WTC11 (cell line): ENCODE data around the gene TMEM117. TPM values are rescaled to one million over a fixed set of nuclear protein-coding genes. Genes with fewer than 3 reads are reported as not detected.
A peak's percentile ranks its signal among the peaks of the same experiment; 100 is the strongest.

Source experiments
- ATAC-seq: fragments of 200-7000 bp; cut with Tn5 transposase; 2 replicates; pipeline ENCODE4 v1.10.0; 2021; ENCODE audit warnings: mild to moderate bottlenecking, moderate library complexity
- CTCF ChIA-PET: fragments of 300-600 bp; sonication (Branson Sonifier 250); formaldehyde crosslinking; loops from one replicate; lab custom pipeline; 2021; ENCODE audit warnings: antibody characterized with exemption; lab: Charles Lee
- POLR2A ChIA-PET: fragments of 350-600 bp; sonication (Branson Sonifier 250); formaldehyde crosslinking; loops from one replicate; lab custom pipeline; 2021; ENCODE audit warnings: antibody characterized with exemption; lab: Charles Lee
- DNase-seq: peaks from one replicate; pipeline ENCODE4 v3.0.0; 2021; ENCODE audit warnings: low spot score
- H3K27ac Mint-ChIP-seq: 2 replicates; pipeline ENCODE4 v1.8.0; 2021; ENCODE audit warnings: mixed read lengths
- H3K27me3 Mint-ChIP-seq: 2 replicates; pipeline ENCODE4 v1.8.0; 2021; ENCODE audit warnings: low read depth, mild to moderate bottlenecking, moderate library complexity, mixed read lengths
- H3K36me3 Mint-ChIP-seq: 2 replicates; pipeline ENCODE4 v1.8.0; 2021; ENCODE audit warnings: mixed read lengths
- H3K4me1 Mint-ChIP-seq: 2 replicates; pipeline ENCODE4 v1.8.0; 2022; ENCODE audit warnings: mixed read lengths
- H3K4me3 Mint-ChIP-seq: 2 replicates; pipeline ENCODE4 v1.8.0; 2021; ENCODE audit warnings: mild to moderate bottlenecking, moderate library complexity, mixed read lengths
- H3K9me3 Mint-ChIP-seq: 2 replicates; pipeline ENCODE4 v1.8.0; 2021; ENCODE audit warnings: mixed read lengths
- CBFB ChIP-seq: sonication (generic); formaldehyde crosslinking; IDR thresholded peaks from 2 replicates; pipeline ENCODE4 v1.8.1; 2022; ENCODE audit warnings: mild to moderate bottlenecking, low read depth, missing genetic modification reagents
- FOXK1 ChIP-seq: sonication (generic); formaldehyde crosslinking; IDR thresholded peaks from 2 replicates; pipeline ENCODE4 v1.8.0; 2022; ENCODE audit warnings: mild to moderate bottlenecking, moderate library complexity, missing genetic modification reagents
- MYBL2 ChIP-seq: sonication (generic); formaldehyde crosslinking; IDR thresholded peaks from 2 replicates; pipeline ENCODE4 v1.8.1; 2023; ENCODE audit warnings: mild to moderate bottlenecking, moderate library complexity, missing genetic modification reagents
- NFYB ChIP-seq: sonication (generic); formaldehyde crosslinking; conservative IDR thresholded peaks from 2 replicates; pipeline ENCODE4 v1.8.0; 2022; ENCODE audit warnings: low read depth, missing genetic modification reagents
- PRRX2 ChIP-seq: fragments of 250-450 bp; sonication (Bioruptor Pico); IDR thresholded peaks from 2 replicates; pipeline ENCODE4 v1.8.0; 2021; ENCODE audit warnings: mild to moderate bottlenecking
- RORB ChIP-seq: fragments of 250-450 bp; sonication (Bioruptor Pico); IDR thresholded peaks from 2 replicates; pipeline ENCODE4 v1.9.0; 2021; ENCODE audit warnings: mild to moderate bottlenecking
- ZNF121 ChIP-seq: sonication (generic); formaldehyde crosslinking; IDR thresholded peaks from 2 replicates; pipeline ENCODE4 v1.8.0; 2023; ENCODE audit warnings: missing genetic modification reagents
- total RNA-seq: library from RNA; stranded (reverse); gene quantifications from 3 replicates; pipeline ENCODE4 v1.2.3, GENCODE V29; 2021
- TF ChIP-seq, protein P1 (sequence below): fragments of 250-450 bp; sonication (Bioruptor Pico); IDR thresholded peaks from 2 replicates; pipeline ENCODE4 v1.9.0; 2021; ENCODE audit warnings: mild to moderate bottlenecking
- TF ChIP-seq, protein P2 (sequence below): sonication (generic); formaldehyde crosslinking; IDR thresholded peaks from 2 replicates; pipeline ENCODE4 v1.8.0; 2022; ENCODE audit warnings: mild to moderate bottlenecking, missing genetic modification reagents
- TF ChIP-seq, protein P3 (sequence below): fragments of 200-600 bp; IDR thresholded peaks from 2 replicates; pipeline ENCODE4 v1.8.0; 2022; ENCODE audit warnings: antibody characterized with exemption
- TF ChIP-seq, protein P4 (sequence below): sonication (generic); formaldehyde crosslinking; conservative IDR thresholded peaks from 2 replicates; pipeline ENCODE4 v1.8.1; 2022; ENCODE audit warnings: mild to moderate bottlenecking, missing genetic modification reagents
- TF ChIP-seq, protein P5 (sequence below): sonication (generic); formaldehyde crosslinking; IDR thresholded peaks from 2 replicates; pipeline ENCODE4 v1.8.0; 2023; ENCODE audit warnings: missing genetic modification reagents, mild to moderate bottlenecking, borderline replicate concordance
- TF ChIP-seq, protein P6 (sequence below): sonication (generic); formaldehyde crosslinking; IDR thresholded peaks from 2 replicates; pipeline ENCODE4 v1.8.0; 2022; ENCODE audit warnings: mild to moderate bottlenecking, missing genetic modification reagents

Gene TMEM117
- total RNA-seq, 1 experiment from 2014 or later, result 1.5 TPM

DNA sequence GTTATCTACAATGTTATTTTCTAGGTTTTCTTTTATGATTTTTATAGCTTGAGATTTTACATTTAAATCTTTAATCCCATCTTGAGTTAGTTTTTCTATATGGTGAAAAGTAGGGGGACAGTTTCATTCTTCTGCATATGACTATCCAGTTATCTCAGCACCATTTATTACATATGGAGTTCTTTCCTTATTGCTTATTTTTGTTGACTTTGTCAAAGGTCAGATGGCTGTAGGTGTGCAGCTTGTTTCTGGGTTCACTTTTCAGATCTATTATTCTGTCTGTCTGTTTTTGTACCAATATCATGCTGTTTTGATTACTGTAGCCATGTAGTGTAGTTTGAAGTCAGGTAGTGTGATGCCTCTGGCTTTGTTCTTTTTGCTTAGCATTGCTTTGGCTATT is 477.3 kb downstream of the TMEM117 start:
- no peak for TF ChIP-seq RORB (CRISPR knock-in tag)
- TF ChIP-seq, protein P1, sequence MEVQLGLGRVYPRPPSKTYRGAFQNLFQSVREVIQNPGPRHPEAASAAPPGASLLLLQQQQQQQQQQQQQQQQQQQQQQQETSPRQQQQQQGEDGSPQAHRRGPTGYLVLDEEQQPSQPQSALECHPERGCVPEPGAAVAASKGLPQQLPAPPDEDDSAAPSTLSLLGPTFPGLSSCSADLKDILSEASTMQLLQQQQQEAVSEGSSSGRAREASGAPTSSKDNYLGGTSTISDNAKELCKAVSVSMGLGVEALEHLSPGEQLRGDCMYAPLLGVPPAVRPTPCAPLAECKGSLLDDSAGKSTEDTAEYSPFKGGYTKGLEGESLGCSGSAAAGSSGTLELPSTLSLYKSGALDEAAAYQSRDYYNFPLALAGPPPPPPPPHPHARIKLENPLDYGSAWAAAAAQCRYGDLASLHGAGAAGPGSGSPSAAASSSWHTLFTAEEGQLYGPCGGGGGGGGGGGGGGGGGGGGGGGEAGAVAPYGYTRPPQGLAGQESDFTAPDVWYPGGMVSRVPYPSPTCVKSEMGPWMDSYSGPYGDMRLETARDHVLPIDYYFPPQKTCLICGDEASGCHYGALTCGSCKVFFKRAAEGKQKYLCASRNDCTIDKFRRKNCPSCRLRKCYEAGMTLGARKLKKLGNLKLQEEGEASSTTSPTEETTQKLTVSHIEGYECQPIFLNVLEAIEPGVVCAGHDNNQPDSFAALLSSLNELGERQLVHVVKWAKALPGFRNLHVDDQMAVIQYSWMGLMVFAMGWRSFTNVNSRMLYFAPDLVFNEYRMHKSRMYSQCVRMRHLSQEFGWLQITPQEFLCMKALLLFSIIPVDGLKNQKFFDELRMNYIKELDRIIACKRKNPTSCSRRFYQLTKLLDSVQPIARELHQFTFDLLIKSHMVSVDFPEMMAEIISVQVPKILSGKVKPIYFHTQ (CRISPR knock-in tag), result no peak
- ChIA-PET CTCF (no interaction called here), POLR2A (no interaction called here)
- no peak overlapping the region for H3K4me3 Mint-ChIP-seq
- no peaks in the 10 kb centered on the region for H3K27me3 Mint-ChIP-seq
- no peak overlapping the region for H3K27ac Mint-ChIP-seq
- H3K9me3 Mint-ChIP-seq, result peaks cover 13% of the 10 kb centered on the region
- H3K36me3 Mint-ChIP-seq, result peaks cover 6% of the 10 kb centered on the region; the same call in 1 of the 2 replicates
- no peaks in the 10 kb centered on the region; the same call in 1 of the 2 replicates for H3K4me1 Mint-ChIP-seq
- no peak for ATAC-seq
- DNase-seq, result no peak

DNA sequence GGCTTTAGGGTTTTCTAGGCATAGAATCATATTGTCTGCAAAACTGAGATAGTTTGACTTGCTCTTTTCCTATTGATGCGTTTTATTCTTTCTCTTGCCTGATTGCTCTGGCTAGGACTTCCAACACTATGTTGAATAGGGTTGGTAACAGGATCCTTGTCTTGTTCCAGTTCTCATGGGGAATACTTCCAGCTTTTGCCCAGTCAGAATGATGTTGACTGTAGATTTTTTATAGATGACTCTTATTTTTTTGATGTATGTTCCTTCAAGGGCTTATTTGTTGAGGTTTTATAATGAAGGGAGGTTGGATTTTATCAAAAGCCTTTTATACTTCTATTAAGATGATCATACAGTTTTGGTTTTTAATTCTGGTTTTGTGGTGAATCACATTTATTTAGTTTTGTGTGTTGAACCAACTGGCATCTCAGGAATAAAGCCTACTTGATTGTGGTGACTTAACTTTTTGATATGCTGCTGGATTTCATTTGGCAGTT is 478.2 kb downstream of the TMEM117 start:
- DNase-seq, result no peak
- Mint-ChIP-seq H3K36me3 (peaks cover 6% of the 10 kb centered on the region; the same call in 1 of the 2 replicates), H3K27me3 (no peaks in the 10 kb centered on the region), H3K9me3 (peaks cover 13% of the 10 kb centered on the region)
- POLR2A ChIA-PET, result no interaction called here
- CTCF ChIA-PET, result no interaction called here
- TF ChIP-seq, protein P2, sequence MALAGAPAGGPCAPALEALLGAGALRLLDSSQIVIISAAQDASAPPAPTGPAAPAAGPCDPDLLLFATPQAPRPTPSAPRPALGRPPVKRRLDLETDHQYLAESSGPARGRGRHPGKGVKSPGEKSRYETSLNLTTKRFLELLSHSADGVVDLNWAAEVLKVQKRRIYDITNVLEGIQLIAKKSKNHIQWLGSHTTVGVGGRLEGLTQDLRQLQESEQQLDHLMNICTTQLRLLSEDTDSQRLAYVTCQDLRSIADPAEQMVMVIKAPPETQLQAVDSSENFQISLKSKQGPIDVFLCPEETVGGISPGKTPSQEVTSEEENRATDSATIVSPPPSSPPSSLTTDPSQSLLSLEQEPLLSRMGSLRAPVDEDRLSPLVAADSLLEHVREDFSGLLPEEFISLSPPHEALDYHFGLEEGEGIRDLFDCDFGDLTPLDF, result no peak
- TF ChIP-seq, all 79 proteins: peak for 0
- H3K4me3 Mint-ChIP-seq, result no peak overlapping the region
- no peak for ATAC-seq
- no peaks in the 10 kb centered on the region; the same call in 1 of the 2 replicates for H3K4me1 Mint-ChIP-seq
- no peak overlapping the region for H3K27ac Mint-ChIP-seq

DNA sequence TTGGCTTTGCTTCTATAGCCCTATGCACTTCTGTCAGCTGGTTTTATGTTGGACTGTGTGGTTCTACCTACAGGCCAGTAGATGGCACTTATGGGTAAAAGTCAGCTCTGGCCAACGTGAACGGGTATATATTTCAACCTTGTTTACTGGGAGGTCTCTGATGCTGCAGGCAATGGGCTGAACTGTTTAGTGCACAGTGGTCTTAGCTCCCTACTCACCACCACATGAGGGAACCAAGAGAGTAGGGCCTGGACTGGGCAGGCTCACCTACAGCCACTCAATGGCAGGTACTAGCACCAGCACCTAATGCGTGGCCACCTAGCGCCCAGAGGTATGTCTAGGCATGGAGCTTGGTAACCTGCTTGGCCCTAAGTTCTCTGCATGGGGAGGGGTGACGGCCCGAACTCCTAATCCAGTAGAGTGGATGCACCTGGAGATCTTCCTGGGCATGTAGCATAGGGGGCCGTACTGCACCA is 481.8 kb downstream of the TMEM117 start:
- H3K4me1 Mint-ChIP-seq, result peaks cover 4% of the 10 kb centered on the region; the same call in 1 of the 2 replicates
- no peak overlapping the region for H3K4me3 Mint-ChIP-seq
- ATAC-seq, result peak; percentile 97
- H3K36me3 Mint-ChIP-seq, result peaks cover 5% of the 10 kb centered on the region; the same call in 1 of the 2 replicates
- H3K27ac Mint-ChIP-seq, result no peak overlapping the region
- H3K9me3 Mint-ChIP-seq, result peaks cover 6% of the 10 kb centered on the region
- ChIA-PET POLR2A (no interaction called here), CTCF (interaction anchor here (0.6 to 1.6 kb wide), 16 partner anchors 9 to 631 kb away, joined by 3 to 7 read pairs (median 3); no protein-coding TSS in a partner anchor)
- H3K27me3 Mint-ChIP-seq, result no peaks in the 10 kb centered on the region
- TF ChIP-seq RORB (CRISPR knock-in tag), result no peak
- TF ChIP-seq, protein P3, sequence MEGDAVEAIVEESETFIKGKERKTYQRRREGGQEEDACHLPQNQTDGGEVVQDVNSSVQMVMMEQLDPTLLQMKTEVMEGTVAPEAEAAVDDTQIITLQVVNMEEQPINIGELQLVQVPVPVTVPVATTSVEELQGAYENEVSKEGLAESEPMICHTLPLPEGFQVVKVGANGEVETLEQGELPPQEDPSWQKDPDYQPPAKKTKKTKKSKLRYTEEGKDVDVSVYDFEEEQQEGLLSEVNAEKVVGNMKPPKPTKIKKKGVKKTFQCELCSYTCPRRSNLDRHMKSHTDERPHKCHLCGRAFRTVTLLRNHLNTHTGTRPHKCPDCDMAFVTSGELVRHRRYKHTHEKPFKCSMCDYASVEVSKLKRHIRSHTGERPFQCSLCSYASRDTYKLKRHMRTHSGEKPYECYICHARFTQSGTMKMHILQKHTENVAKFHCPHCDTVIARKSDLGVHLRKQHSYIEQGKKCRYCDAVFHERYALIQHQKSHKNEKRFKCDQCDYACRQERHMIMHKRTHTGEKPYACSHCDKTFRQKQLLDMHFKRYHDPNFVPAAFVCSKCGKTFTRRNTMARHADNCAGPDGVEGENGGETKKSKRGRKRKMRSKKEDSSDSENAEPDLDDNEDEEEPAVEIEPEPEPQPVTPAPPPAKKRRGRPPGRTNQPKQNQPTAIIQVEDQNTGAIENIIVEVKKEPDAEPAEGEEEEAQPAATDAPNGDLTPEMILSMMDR, result peak; percentile 48
- DNase-seq, result peak; percentile 14

DNA sequence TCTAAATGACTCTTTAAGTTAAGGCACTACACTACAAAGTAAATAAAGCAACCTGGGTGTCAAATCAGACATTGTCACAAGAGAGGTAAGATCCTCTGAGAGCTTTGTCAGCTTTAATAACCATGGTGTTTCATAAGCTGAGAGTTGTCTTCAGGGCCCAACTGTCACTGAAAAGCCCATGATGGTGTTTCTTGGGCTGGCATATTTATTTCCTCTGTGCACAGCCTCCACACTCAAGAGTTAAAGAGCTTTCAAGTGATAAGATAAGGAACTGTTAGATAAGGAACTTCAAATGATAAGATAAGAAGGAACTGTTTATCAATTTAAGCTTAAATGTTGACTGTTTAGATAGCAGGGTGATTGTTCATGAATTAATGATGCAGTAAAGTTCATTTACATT is 495.4 kb downstream of the TMEM117 start:
- CTCF ChIA-PET, result interaction anchor here (1.0 kb wide), 1 partner anchor 14 kb away, joined by 3 read pairs; no protein-coding TSS in a partner anchor
- no peaks in the 10 kb centered on the region for H3K27me3 Mint-ChIP-seq
- DNase-seq (no peak), ATAC-seq (no peak)
- POLR2A ChIA-PET, result no interaction called here
- H3K4me1 Mint-ChIP-seq, result no peaks in the 10 kb centered on the region
- H3K27ac Mint-ChIP-seq, result no peak overlapping the region
- no peak overlapping the region for H3K4me3 Mint-ChIP-seq
- peaks cover 6% of the 10 kb centered on the region for H3K36me3 Mint-ChIP-seq
- H3K9me3 Mint-ChIP-seq, result peaks cover 15% of the 10 kb centered on the region
- TF ChIP-seq, protein P2, result no peak
- TF ChIP-seq FOXK1 (CRISPR knock-in tag), result no peak
- no peak for TF ChIP-seq NFYB (CRISPR knock-in tag)
- TF ChIP-seq, protein P4, sequence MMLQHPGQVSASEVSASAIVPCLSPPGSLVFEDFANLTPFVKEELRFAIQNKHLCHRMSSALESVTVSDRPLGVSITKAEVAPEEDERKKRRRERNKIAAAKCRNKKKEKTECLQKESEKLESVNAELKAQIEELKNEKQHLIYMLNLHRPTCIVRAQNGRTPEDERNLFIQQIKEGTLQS (CRISPR knock-in tag), result no peak
- TF ChIP-seq ZNF121 (CRISPR knock-in tag), result no peak
- no peak for TF ChIP-seq PRRX2 (CRISPR knock-in tag)
- TF ChIP-seq, protein P5, sequence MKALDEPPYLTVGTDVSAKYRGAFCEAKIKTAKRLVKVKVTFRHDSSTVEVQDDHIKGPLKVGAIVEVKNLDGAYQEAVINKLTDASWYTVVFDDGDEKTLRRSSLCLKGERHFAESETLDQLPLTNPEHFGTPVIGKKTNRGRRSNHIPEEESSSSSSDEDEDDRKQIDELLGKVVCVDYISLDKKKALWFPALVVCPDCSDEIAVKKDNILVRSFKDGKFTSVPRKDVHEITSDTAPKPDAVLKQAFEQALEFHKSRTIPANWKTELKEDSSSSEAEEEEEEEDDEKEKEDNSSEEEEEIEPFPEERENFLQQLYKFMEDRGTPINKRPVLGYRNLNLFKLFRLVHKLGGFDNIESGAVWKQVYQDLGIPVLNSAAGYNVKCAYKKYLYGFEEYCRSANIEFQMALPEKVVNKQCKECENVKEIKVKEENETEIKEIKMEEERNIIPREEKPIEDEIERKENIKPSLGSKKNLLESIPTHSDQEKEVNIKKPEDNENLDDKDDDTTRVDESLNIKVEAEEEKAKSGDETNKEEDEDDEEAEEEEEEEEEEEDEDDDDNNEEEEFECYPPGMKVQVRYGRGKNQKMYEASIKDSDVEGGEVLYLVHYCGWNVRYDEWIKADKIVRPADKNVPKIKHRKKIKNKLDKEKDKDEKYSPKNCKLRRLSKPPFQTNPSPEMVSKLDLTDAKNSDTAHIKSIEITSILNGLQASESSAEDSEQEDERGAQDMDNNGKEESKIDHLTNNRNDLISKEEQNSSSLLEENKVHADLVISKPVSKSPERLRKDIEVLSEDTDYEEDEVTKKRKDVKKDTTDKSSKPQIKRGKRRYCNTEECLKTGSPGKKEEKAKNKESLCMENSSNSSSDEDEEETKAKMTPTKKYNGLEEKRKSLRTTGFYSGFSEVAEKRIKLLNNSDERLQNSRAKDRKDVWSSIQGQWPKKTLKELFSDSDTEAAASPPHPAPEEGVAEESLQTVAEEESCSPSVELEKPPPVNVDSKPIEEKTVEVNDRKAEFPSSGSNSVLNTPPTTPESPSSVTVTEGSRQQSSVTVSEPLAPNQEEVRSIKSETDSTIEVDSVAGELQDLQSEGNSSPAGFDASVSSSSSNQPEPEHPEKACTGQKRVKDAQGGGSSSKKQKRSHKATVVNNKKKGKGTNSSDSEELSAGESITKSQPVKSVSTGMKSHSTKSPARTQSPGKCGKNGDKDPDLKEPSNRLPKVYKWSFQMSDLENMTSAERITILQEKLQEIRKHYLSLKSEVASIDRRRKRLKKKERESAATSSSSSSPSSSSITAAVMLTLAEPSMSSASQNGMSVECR, result no peak
- TF ChIP-seq MYBL2 (CRISPR knock-in tag), result no peak
- TF ChIP-seq, protein P6, sequence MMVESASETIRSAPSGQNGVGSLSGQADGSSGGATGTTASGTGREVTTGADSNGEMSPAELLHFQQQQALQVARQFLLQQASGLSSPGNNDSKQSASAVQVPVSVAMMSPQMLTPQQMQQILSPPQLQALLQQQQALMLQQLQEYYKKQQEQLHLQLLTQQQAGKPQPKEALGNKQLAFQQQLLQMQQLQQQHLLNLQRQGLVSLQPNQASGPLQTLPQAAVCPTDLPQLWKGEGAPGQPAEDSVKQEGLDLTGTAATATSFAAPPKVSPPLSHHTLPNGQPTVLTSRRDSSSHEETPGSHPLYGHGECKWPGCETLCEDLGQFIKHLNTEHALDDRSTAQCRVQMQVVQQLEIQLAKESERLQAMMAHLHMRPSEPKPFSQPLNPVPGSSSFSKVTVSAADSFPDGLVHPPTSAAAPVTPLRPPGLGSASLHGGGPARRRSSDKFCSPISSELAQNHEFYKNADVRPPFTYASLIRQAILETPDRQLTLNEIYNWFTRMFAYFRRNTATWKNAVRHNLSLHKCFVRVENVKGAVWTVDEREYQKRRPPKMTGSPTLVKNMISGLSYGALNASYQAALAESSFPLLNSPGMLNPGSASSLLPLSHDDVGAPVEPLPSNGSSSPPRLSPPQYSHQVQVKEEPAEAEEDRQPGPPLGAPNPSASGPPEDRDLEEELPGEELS (CRISPR knock-in tag), result no peak
- no peak for TF ChIP-seq CBFB (CRISPR knock-in tag)
